ENCODE data around the gene EDEM3.
A peak's percentile ranks its signal among the peaks of the same experiment; 100 is the strongest.
"Not testable (repeated sequence)": the region's sequence is repeated elsewhere in the genome, so short reads cannot be mapped to it uniquely, and the experiment has no call there.

Gene EDEM3

GRCh38 chr1:184691719-184692324 is 62.8 kb downstream of the EDEM3 start:
- peak in 13 of 42 donors; percentile 6 to 59 (median 35) for DNase-seq

GRCh38 chr1:184686540-184686939 is 68.1 kb downstream of the EDEM3 start:
- no peak for DNase-seq
- intact Hi-C loops (cut with DNase I), result no loop called here

More at GRCh38 chr1:184691719-184692324, 62.8 kb downstream of the EDEM3 start:
- intact Hi-C loops (cut with DNase I), result no loop called here

- no peak for DNase-seq
- intact Hi-C loops (cut with DNase I), result no loop called here
These were observed 69.5 kb downstream of the EDEM3 start for GRCh38 chr1:184685116-184685515.

GRCh38 chr1:184684285-184685074 is 70.2 kb downstream of the EDEM3 start:
- peak in 37 of 42 donors; percentile 8 to 68 (median 41) for DNase-seq
- intact Hi-C loops (cut with DNase I), result no loop called here

GRCh38 chr1:184682956-184683355 is 71.7 kb downstream of the EDEM3 start:
- no peak for DNase-seq
- intact Hi-C loops (cut with DNase I), result no loop called here

GRCh38 chr1:184680611-184681225 is 73.9 kb downstream of the EDEM3 start:
- DNase-seq; intact Hi-C loops (cut with DNase I): not testable (repeated sequence)

- intact Hi-C loops (cut with DNase I); DNase-seq: not testable (repeated sequence)
These were observed 75.2 kb downstream of the EDEM3 start for GRCh38 chr1:184679472-184679871.

GRCh38 chr1:184677344-184677743 is 77.3 kb downstream of the EDEM3 start:
- DNase-seq, result no peak
- intact Hi-C loops (cut with DNase I), result no loop called here

GRCh38 chr1:184673305-184673704 is 81.4 kb downstream of the EDEM3 start:
- DNase-seq, result no peak
- intact Hi-C loops (cut with DNase I), result no loop called here

GRCh38 chr1:184672013-184672726 is 82.5 kb downstream of the EDEM3 start:
- DNase-seq, result peak in 24 of 42 donors; percentile 16 to 74 (median 44)
- intact Hi-C loops (cut with DNase I), result no loop called here

- no peak for DNase-seq
- intact Hi-C loops (cut with DNase I), result loop anchor here (10.0 kb wide), 1 partner anchor 595 kb away; no protein-coding TSS in a partner anchor
These were observed 85.3 kb downstream of the EDEM3 start for GRCh38 chr1:184669391-184669790.

GRCh38 chr1:184665360-184665759 is 89.3 kb downstream of the EDEM3 start:
- intact Hi-C loops (cut with DNase I), result loop anchor here (10.0 kb wide), 1 partner anchor 591 kb away; no protein-coding TSS in a partner anchor

GRCh38 chr1:184664661-184665060 is 90.0 kb downstream of the EDEM3 start:
- peak in 17 of 42 donors; percentile 10 to 63 (median 22) for DNase-seq
- intact Hi-C loops (cut with DNase I), result loop anchor here (10.0 kb wide), 1 partner anchor 590 kb away; no protein-coding TSS in a partner anchor

More at GRCh38 chr1:184665360-184665759, 89.3 kb downstream of the EDEM3 start:
- no peak for DNase-seq

- intact Hi-C loops (cut with DNase I), result loop anchor here (10.0 kb wide), 1 partner anchor 589 kb away; no protein-coding TSS in a partner anchor
- DNase-seq, result peak; percentile 51 to 91 (median 80)
These were observed 90.5 kb downstream of the EDEM3 start for GRCh38 chr1:184664042-184664660.

GRCh38 chr1:184661801-184662200 is 92.9 kb downstream of the EDEM3 start:
- intact Hi-C loops (cut with DNase I), result loop anchor here (10.0 kb wide), 1 partner anchor 587 kb away; no protein-coding TSS in a partner anchor
- no peak for DNase-seq

- intact Hi-C loops (cut with DNase I), result loop anchor here (10.0 kb wide), 1 partner anchor 586 kb away; no protein-coding TSS in a partner anchor
- DNase-seq, result no peak
These were observed 94.0 kb downstream of the EDEM3 start for GRCh38 chr1:184660462-184661191.

GRCh38 chr1:184658055-184658454 is 96.6 kb downstream of the EDEM3 start:
- DNase-seq, result no peak
- intact Hi-C loops (cut with DNase I), result no loop called here

GRCh38 chr1:184656221-184656620 is 98.4 kb downstream of the EDEM3 start:
- intact Hi-C loops (cut with DNase I), result no loop called here
- DNase-seq, result no peak
